PC-3 (cell line): Measurements from ENCODE around the gene RAPGEF3. TPM values are rescaled to one million over a fixed set of nuclear protein-coding genes. Genes with fewer than 3 reads are reported as not detected.

Experiments used
- ATAC-seq: fragments of 200-7000 bp; cut with Tn5 transposase; 2 replicates; pipeline ENCODE4 v1.9.1; 2020; ENCODE audit warnings: mild to moderate bottlenecking, moderate library complexity
- BruUV-seq: library from RNA; stranded (reverse); fragments of 400-500 nt; replicated peaks from 2 replicates; lab custom pipeline; 2021; lab: Mats Ljungman, UMichigan
- CTCF ChIA-PET: fragments of 300-600 bp; sonication (Branson Sonifier 250); formaldehyde crosslinking; loops from one replicate; lab custom pipeline; 2022; ENCODE audit warnings: antibody characterized with exemption; lab: Charles Lee
- POLR2A ChIA-PET: fragments of 300-600 bp; sonication (Branson Sonifier 250); formaldehyde crosslinking; loops from one replicate; lab custom pipeline; 2022; ENCODE audit warnings: antibody characterized with exemption; ENCODE audit not compliant: unreplicated experiment; lab: Charles Lee
- DNase-seq: peaks from one replicate; pipeline ENCODE4 v3.0.0-alpha.2; 2015
- H2AFZ ChIP-seq: fragments of 300-600 bp; sonication (generic); 2 replicates; pipeline ENCODE4 v1.6.0; 2016; ENCODE audit warnings: antibody characterized with exemption, low read length
- H3F3A ChIP-seq: fragments of 300-600 bp; sonication (generic); one replicate; pipeline ENCODE4 v1.6.0; 2017; ENCODE audit warnings: antibody characterized with exemption, low read length, control low read depth, mild to moderate bottlenecking; ENCODE audit not compliant: unreplicated experiment
- H3K27ac ChIP-seq: fragments of 300-600 bp; sonication (generic); 2 replicates; pipeline ENCODE4 v1.5.1; 2016; ENCODE audit warnings: mild to moderate bottlenecking, low read length
- H3K27me3 ChIP-seq: fragments of 300-600 bp; sonication (generic); 2 replicates; pipeline ENCODE4 v1.6.1; 2016; ENCODE audit warnings: low read length, mixed read lengths
- H3K36me3 ChIP-seq: fragments of 300-600 bp; sonication (generic); 2 replicates; pipeline ENCODE4 v1.6.1; 2016; ENCODE audit warnings: low read depth, mixed run types, low read length, mixed read lengths
- H3K4me1 ChIP-seq: fragments of 300-600 bp; sonication (generic); 2 replicates; pipeline ENCODE4 v1.5.1; 2016; ENCODE audit warnings: low read length; ENCODE audit not compliant: insufficient read depth
- H3K4me2 ChIP-seq: fragments of 300-600 bp; sonication (generic); 2 replicates; pipeline ENCODE4 v1.6.0; 2016; ENCODE audit warnings: low read length
- H3K4me3 ChIP-seq: fragments of 300-600 bp; sonication (generic); 2 replicates; pipeline ENCODE4 v1.5.1; 2016; ENCODE audit warnings: mild to moderate bottlenecking, low read length, mixed read lengths
- H3K79me2 ChIP-seq: fragments of 300-600 bp; sonication (generic); 2 replicates; pipeline ENCODE4 v1.6.1; 2017; ENCODE audit warnings: low read length, mixed read lengths
- H3K9ac ChIP-seq: fragments of 300-600 bp; sonication (generic); 2 replicates; pipeline ENCODE4 v1.6.0; 2016; ENCODE audit warnings: mild to moderate bottlenecking, low read length
- H3K9me2 ChIP-seq: fragments of 300-600 bp; sonication (generic); replicated peaks from 2 replicates; pipeline ENCODE4 v1.6.1; 2016; ENCODE audit warnings: mixed run types, low read length, mixed read lengths
- H3K9me3 ChIP-seq: fragments of 300-600 bp; sonication (generic); 2 replicates; pipeline ENCODE4 v1.6.1; 2016; ENCODE audit warnings: low read length, mixed read lengths
- H4K20me1 ChIP-seq: fragments of 300-600 bp; sonication (generic); 2 replicates; pipeline ENCODE4 v1.6.1; 2016; ENCODE audit warnings: low read length, mixed read lengths
- EZH2 ChIP-seq: fragments of 300-600 bp; sonication (generic); IDR thresholded peaks from one replicate; pipeline ENCODE4 v1.6.1; 2017; ENCODE audit warnings: antibody characterized with exemption, mild to moderate bottlenecking, low read length; ENCODE audit not compliant: unreplicated experiment
- EZH2phosphoT487 ChIP-seq: fragments of 300-600 bp; sonication (generic); IDR thresholded peaks from 2 replicates; pipeline ENCODE4 v1.6.1; 2018; ENCODE audit warnings: mild to moderate bottlenecking, antibody characterized with exemption, low read length, borderline replicate concordance
- intact Hi-C: fragments of 100-400 bp; cut with micrococcal nuclease; formaldehyde crosslinking; loops from 2 replicates; pipeline ENCODE4 v1.9.0; 2023
- total RNA-seq: library from RNA; depleted of rRNA; stranded (reverse); fragments of >200 nt; gene quantifications from 2 replicates; pipeline ENCODE4 v1.2.3, GENCODE V29; 2014
- TF ChIP-seq, protein P1 (sequence below): fragments of 300-600 bp; sonication (generic); conservative IDR thresholded peaks from 2 replicates; pipeline ENCODE4 v1.5.1; 2017; ENCODE audit warnings: antibody characterized with exemption, low read depth, mild to moderate bottlenecking, low read length

Gene RAPGEF3
- total RNA-seq, 1 experiment from 2014 or later = 6.7 TPM

DNA sequence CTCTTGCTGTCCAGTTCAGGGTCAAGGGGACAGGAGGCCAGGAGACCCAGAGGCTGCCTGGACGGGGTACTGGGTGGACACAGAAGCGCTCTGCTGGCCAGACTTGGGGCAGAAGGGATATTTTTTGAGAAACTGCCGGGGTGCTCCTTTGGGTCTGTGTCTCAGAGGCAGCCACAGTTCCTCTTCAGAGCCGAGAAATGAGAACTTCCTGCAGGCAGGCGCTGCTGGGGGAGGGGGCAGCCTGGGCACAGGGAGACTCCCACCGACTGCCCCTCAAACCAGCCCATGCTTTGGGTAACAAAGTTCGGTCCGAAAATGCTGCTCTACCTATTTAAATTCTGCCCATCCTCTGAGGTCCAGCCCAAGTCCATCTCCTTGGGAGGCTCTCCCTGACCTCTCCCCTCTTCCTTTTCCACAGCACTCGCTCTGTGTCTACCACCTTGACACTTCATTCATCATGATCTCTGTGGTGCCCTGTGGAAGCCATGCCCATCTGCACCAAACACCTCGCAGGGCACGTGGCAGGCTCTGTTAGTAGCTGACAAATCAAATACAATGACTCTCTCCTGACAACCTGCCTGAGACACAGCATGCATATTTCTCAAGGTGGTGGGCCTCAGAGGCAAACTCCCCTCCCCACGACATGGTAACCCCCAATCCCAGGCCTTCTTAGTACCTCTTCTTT, 44.7 kb upstream of the RAPGEF3 start:
- CTCF ChIA-PET = no interaction called here
- H3K27ac ChIP-seq = no peak overlapping the region
- no TSS peak for BruUV-seq

DNA sequence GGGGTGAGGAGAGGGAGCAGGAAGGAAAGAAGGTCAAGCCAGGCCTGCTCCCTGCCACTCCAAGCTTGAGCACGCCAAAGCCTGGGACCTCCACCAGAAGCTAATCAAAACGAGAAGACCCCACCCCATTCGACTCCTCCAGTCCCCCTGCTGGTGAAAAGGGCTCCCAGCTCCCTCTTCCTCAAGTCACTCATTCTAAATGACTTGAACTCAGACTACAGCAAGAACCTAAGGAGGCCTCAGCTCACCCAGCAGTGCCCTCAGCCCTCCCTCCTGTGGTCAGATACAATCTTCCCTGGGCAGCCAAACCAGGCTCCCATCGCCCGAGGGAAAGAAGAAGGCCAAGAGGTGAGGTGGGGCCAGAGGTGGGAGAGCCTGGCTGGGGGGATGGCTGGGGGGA, 43.6 kb upstream of the RAPGEF3 start:
- Histone ChIP-seq H3K27ac (no peak overlapping the region), H3K4me2 (no peak overlapping the region), H3K9me3 (no peaks in the 10 kb centered on the region), H3F3A (no peaks in the 10 kb centered on the region), H3K9me2 (no peaks in the 10 kb centered on the region), H4K20me1 (peaks cover 12% of the 10 kb centered on the region; the same call in 1 of the 2 replicates), H3K36me3 (peaks cover 9% of the 10 kb centered on the region; the same call in 1 of the 2 replicates), H3K4me1 (no peaks in the 10 kb centered on the region), H3K79me2 (peaks cover 77% of the 10 kb centered on the region), H3K4me3 (no peak overlapping the region), H2AFZ (no peak overlapping the region), H3K9ac (no peak overlapping the region), H3K27me3 (no peaks in the 10 kb centered on the region)
- intact Hi-C loops = no loop called here
- CTCF ChIA-PET = interaction anchor here (1.0 kb wide), 1 partner anchor 36 kb away, joined by 4 read pairs; no protein-coding TSS in a partner anchor
- no peak for DNase-seq
- ATAC-seq = no peak
- POLR2A ChIA-PET = no interaction called here
- no TSS peak for BruUV-seq
- TF ChIP-seq, protein P1, sequence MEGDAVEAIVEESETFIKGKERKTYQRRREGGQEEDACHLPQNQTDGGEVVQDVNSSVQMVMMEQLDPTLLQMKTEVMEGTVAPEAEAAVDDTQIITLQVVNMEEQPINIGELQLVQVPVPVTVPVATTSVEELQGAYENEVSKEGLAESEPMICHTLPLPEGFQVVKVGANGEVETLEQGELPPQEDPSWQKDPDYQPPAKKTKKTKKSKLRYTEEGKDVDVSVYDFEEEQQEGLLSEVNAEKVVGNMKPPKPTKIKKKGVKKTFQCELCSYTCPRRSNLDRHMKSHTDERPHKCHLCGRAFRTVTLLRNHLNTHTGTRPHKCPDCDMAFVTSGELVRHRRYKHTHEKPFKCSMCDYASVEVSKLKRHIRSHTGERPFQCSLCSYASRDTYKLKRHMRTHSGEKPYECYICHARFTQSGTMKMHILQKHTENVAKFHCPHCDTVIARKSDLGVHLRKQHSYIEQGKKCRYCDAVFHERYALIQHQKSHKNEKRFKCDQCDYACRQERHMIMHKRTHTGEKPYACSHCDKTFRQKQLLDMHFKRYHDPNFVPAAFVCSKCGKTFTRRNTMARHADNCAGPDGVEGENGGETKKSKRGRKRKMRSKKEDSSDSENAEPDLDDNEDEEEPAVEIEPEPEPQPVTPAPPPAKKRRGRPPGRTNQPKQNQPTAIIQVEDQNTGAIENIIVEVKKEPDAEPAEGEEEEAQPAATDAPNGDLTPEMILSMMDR = peak; percentile 37; the same call in 1 of the 2 replicates
- TF ChIP-seq EZH2phosphoT487 = no peak

More for the DNA sequence above, 44.7 kb upstream of the RAPGEF3 start:
- Histone ChIP-seq H3K9me3 (no peaks in the 10 kb centered on the region), H3K4me1 (no peaks in the 10 kb centered on the region), H4K20me1 (peaks cover 12% of the 10 kb centered on the region; the same call in 1 of the 2 replicates), H3K4me3 (no peak overlapping the region), H3K9me2 (no peaks in the 10 kb centered on the region), H3K79me2 (peaks cover 87% of the 10 kb centered on the region), H2AFZ (no peak overlapping the region), H3F3A (no peaks in the 10 kb centered on the region), H3K27me3 (no peaks in the 10 kb centered on the region), H3K36me3 (peaks cover 9% of the 10 kb centered on the region; the same call in 1 of the 2 replicates), H3K9ac (no peak overlapping the region), H3K4me2 (no peak overlapping the region)
- intact Hi-C loops = no loop called here
- POLR2A ChIA-PET = no interaction called here
- no peak for DNase-seq
- no peak for ATAC-seq
- TF ChIP-seq, protein P1 = no peak
- TF ChIP-seq EZH2 (no peak), EZH2phosphoT487 (no peak)

DNA sequence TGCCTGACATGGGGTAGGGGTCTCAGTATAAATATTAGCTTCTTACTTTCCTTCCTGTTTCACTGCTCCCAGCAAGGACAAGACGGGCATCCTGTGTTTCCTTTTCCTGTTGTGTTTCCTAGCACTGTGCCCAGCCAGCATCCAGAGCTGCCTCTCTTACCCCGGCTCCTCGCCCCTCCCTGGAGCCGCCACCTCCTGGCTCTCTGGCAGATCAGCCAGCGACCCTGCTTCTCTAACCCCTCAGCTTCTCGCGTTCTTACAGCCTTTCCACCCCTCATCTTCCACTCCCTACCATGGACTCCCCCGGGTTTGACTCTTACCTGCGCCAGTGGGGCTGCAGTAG, 43.2 kb upstream of the RAPGEF3 start:
- no peak overlapping the region for H3K4me2 ChIP-seq
- DNase-seq = no peak
- no peak for TF ChIP-seq EZH2phosphoT487
- TF ChIP-seq EZH2 = no peak
- TF ChIP-seq, protein P1 = no peak
- H3K36me3 ChIP-seq = peaks cover 9% of the 10 kb centered on the region; the same call in 1 of the 2 replicates
- intact Hi-C loops = no loop called here
- no peak for ATAC-seq
- H3K27ac ChIP-seq = no peak overlapping the region
- H2AFZ ChIP-seq = no peak overlapping the region
- ChIA-PET CTCF (interaction anchor here (1.0 kb wide), 1 partner anchor 36 kb away, joined by 4 read pairs; no protein-coding TSS in a partner anchor), POLR2A (no interaction called here)
- H3K9me3 ChIP-seq = no peaks in the 10 kb centered on the region
- no peaks in the 10 kb centered on the region for H3F3A ChIP-seq
- peaks cover 12% of the 10 kb centered on the region; the same call in 1 of the 2 replicates for H4K20me1 ChIP-seq
- H3K79me2 ChIP-seq = peaks cover 72% of the 10 kb centered on the region
- H3K4me3 ChIP-seq = no peak overlapping the region
- BruUV-seq = no TSS peak
- H3K4me1 ChIP-seq = no peaks in the 10 kb centered on the region
- H3K9ac ChIP-seq = no peak overlapping the region
- H3K27me3 ChIP-seq = no peaks in the 10 kb centered on the region
- no peaks in the 10 kb centered on the region for H3K9me2 ChIP-seq
